Right kidney (tissue), 1 donor: ENCODE measurements around the gene ELAVL3.
"Not testable (repeated sequence)": the region's sequence is repeated elsewhere in the genome, so short reads cannot be mapped to it uniquely, and the experiment has no call there.

ENCODE experiments used
- DNase-seq: peaks from one replicate; pipeline ENCODE4 v3.0.0-alpha.2; 2016

The ELAVL3 gene

DNA sequence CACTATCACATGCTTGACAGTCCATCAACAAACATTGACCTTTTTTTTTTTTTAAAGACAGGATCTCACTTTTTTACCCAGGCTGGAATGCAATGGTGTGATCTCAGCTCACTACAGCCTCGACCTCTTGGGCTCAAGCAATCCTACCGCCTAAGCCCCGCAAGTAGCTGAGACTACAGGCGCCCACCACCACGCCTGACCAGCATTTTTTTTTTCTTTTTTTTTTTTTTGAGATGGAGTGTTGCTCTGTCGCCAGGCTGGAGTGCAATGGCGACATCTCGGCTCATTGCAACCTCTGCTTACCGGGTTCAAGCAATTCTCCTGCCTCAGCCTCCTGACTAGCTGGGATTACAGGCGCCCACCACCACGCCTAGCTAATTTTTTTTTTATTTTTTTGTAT, 21.9 kb downstream of the ELAVL3 start:
- DNase-seq = not testable (repeated sequence)

DNA sequence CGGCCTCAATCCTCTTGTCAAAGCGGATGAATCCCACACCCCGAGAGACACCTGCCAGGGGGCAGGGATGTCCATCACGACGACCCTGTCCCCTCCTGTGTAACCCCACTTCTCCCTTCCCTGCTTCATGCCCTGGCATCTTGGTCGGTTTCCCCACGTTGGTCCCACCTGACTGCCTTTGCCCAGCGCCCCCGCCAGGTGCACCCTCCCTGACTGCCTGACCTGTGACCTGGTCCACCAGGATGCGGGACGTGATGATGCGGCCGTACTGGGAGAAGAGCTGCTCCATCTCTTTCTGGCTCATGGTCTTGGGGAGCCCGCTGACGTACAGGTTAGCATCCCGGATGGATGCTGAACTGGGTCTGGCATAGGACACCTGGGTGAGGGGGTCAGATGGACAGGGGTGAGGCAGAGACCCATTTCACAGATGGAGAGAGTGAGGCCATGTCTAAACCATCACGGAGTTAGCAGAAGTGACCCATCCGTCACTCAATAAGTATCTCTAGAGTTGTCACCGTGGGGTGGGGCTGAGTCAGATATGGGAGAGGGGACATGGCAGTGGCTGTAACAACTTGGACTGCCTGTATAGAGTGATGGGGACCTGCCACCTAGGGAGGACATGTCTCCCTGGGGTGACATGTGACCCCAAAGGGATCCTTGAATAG, 22.5 kb downstream of the ELAVL3 start:
- DNase-seq = no peak

DNA sequence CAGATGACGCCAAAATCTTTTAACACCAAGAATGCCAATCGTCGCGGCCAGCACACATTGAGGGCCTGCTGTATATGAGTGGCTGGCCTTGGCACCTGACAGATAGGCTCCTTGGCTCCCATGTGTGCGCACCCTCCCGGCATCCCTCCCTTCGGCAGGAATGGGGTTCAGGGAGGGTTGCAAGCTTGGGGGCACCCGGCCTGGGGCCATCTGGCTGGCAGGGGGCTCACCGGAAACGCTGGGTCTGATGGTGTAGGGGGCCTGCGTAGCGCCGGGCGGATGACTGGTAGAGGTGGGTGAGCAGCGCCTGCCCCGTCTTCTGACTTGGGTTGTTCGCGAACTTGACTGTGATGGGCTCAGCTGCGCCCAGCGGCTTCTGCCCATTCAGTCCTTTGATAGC, 23.0 kb downstream of the ELAVL3 start:
- no peak for DNase-seq

DNA sequence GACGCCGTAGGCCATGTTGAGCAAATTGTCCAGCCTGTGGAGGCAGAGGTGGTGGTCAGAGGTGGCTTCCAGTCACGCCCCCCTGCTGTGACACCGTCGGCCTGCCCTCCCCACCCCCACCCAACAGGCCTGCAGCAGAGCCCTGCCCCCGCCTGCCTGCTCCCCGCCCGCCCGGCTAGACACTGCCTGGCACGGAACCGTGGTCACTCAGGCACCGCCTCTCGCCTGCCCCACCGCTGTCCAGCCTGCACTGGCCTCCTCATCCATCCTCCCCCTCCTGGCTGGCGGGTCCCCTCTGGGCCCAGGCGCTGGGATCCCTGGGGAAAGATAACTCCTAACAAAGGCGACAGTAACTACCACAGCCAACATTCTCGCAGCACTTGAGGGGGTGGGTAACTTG, 23.7 kb downstream of the ELAVL3 start:
- DNase-seq = no peak

DNA sequence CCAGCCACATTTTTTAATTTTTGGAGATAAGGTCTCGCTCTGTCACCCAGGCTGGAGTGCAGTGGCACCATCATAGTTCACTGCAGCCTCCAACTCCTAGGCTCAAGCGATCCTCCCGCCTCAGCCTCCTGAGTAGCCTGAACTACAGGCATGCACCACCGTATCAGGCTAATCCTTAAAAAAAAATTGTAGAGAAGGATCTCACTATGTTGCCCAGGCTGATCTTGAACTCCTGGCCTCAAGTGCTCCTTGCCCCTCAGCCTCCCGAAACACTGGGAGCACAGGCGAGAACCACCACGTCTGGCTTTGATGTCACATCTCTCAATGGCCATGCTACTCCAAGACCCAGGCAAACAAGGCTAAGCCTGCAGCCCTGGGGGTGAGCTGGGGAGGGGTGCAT, 24.2 kb downstream of the ELAVL3 start:
- DNase-seq = no peak

DNA sequence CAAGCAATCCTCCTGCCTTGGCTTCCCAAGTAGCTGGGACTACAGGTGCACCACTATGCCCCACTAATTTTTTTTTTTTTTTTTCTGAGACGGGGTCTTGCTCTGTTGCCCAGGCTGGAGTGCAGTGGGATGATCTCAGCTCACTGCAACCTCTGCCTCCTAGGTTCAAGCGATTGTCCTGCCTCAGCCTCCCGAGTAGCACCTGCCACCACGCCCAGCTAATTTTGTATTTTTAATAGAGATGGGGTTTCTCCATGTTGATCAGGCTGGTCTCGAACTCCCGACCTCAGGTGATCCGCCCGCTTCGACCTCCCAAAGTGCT, 25.7 kb downstream of the ELAVL3 start:
- DNase-seq = not testable (repeated sequence)

DNA sequence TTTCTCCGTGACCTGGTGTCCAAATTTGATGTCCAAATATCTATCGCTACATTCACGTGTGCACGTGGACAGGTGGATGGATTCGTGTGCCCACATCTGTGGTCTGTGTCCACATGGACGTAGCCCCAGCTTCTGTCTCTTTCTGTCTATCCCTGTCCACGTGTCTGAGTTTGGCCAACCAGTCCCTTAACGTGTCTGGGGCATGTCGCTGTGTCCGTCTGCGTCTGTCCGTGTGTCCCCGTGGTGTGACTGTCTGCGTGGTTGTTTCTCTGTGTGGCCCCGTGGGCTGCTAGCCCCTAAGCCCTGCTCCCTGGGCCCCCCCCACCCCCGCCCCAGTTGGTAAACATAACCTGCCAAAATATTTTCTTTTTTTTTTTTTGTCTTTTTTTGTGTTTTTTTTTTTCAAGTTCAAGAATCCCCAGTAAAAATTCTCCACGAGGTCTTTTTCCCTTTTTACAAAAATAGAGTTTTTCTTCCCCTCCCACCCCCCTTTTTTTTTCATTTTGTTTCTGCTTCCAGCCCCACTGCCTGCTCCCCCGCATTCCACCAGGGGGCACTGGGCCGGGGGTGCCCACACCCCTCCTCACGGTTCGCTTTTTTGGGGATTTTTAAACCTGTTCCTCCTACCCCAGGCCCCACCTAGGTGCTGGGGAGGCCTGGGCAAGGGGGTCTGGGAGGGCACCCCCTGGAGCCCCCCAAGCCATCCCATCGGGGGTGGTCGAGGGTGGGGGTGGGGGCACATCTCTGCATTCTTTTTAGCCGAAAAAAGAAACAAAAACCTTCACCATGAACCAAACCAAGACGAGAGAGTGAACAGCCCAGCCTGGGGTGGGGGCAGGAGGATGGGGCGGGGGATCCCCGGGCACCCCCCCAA, 27.1 kb downstream of the ELAVL3 start:
- no peak for DNase-seq

DNA sequence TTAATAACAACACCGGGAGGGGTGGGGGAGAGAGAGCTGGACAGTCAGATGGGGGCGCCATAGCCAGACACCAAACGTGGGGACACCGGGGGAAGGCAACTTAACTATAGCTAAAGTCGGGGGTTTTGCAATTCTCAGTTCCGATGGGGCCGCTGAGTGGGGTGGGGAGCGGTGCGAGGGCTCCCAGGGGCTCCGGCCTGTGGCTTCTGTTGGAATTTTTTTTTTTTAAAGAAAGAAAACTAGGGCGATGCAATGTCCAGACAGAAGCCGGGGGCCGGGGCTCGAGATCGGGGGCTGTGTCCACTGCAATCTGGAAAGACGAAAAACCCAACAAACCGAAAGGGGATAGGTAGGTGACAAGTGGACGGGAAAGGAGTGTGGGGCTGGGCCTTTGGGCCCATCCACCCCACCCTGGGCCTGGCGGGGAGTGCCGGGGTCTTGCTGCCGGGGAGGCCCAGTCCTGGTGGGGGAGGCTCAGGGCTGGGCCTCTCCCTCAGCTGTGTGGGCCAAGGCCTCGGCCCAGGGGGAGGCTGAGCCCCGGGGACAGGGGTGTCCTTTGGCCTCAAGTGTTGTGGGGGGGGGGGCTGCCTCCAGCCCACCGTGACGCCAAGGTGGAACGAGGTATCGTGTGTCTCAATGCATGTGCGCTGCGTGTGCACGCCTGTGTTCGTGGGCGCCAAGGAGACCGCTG, 28.1 kb downstream of the ELAVL3 start:
- DNase-seq = peak; percentile 41

DNA sequence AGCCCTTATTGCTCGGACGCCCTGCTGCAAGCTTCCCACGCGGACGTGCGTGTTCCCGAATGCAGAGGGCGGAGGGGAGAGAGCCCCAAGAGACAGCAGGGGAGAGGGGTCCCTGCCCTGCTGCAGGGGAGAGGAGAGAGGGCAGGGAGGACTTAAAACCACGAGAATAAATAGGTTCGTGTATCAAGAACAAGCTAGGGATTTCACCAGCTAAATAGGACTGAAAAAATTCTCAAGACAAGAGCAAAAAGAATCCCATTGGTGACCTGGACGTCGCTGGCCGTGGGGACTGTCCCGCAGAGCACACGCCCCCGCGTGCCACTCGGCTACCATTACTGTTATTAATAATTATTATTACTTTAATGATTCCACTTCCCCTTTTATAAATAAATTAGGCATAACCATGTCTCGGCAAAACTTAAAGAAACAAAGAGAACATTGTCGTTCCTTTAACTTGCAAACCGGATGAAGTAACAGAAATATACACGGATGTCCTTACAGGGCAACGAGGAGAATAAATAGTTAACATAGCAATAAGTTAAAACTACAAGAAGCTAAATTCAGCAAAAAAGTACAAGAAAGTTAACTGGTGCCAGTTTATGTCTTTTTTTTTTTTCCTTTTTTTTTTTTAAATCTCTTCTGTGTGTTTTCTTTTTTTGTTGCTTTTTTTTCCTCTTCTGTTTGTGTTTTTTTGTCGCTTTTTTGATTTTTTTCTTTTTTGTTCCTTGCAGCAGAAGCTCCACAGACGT, 28.8 kb downstream of the ELAVL3 start:
- DNase-seq = peak; percentile 54

DNA sequence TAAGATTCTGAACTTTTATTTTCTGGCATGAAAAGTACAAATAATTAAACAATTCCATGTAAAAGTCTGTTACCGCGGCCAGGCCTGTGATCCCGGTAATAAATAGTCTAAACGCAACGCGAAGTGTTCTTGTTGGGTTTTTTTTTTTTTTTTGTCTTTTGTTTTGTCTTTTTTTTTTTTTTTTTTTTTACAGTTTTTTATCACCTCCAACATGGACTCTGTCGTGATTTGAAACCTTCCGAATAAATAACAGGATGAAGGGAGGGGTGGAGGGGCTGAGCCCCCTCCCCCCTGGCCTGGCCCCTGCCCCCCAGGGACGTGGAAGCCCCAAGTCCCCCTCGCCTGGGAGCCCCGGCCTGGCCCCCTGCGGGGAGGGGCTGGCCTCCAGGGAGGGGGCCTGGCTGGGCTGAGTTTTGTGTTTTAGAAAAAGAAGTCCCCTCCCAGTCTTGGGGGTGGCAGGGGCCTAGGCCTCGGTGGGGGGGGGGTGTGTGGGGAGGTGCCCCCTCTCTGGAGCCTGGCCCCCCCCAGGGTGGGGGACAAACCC, 29.4 kb downstream of the ELAVL3 start:
- no peak for DNase-seq

DNA sequence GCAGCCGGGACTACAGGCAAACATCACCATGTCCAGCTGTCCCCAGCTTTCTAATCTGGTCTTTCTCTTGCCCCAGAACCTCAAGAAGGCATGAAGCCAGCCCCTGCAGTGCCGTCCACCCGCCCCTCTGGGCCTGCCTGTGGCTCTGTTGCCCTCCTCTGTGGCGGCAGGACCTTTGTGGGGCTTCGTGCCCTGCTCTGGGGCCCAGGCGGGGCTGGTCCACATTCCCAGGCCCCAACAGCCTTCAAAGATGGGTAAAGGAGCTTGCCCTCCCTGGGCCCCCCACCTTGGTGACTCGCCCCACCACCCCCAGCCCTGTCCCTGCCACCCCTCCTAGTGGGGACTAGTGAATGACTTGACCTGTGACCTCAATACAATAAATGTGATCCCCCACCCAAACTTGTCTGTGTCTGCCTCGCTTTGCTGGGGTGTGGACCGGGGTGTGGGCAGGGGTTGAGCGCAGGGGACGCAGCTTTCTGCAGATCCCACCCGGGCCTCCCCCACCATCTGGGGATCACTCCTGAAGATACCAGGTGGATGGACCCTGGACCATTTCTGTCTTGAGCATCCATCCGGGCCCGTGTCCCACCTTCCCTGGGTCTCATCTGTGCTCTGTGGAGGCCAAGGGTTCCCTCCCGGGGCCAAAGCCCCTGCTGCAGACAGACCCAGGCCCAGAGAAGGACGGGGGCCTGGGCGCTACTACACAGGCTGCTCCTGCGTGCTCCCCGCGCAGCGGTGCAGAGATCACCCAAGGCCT, 30.1 kb downstream of the ELAVL3 start:
- DNase-seq = no peak

DNA sequence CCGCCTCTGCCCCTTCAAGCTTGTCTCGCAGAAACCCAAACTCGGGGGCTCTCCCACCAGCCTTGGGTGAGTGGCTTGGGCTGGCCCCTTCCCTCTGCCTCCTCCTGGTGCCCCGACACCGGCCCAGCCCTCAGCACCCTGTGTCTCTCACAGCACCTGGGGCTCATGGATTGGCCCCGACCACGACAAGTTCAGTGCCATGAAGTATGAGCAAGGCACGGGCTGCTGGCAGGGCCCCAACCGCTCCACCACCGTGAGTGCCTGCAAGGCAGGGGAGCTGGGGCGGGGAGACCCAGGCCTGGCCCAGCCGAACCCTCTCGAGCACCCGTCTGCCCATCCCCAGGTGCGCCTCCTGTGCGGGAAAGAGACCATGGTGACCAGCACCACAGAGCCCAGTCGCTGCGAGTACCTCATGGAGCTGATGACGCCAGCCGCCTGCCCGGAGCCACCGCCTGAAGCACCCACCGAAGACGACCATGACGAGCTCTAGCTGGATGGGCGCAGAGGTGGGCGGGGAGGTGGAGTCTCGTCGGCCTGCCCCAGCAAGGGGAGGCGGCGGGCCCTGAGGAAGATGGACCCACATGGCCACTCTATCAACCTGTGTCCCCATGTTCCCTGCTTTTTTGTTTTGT, 31.8 kb downstream of the ELAVL3 start:
- DNase-seq = no peak

DNA sequence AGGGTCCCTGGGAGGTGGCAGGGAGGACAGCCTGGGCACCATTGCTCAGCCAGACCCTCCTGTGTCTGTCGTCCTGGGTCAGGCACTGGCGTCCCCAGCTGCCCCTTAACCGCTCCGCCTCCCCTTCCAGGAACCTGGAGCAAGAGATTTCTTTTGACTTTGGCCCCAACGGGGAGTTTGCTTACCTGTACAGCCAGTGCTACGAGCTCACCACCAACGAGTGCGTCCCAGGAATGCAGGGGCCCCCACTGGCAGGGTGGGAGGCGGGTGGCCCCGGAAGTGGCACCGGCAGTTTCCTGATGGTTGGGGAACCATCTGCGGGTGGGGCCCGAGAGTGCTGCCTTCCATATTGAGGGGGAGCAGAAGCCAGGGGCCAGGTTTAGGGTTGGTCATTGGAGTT, 32.4 kb downstream of the ELAVL3 start:
- no peak for DNase-seq

DNA sequence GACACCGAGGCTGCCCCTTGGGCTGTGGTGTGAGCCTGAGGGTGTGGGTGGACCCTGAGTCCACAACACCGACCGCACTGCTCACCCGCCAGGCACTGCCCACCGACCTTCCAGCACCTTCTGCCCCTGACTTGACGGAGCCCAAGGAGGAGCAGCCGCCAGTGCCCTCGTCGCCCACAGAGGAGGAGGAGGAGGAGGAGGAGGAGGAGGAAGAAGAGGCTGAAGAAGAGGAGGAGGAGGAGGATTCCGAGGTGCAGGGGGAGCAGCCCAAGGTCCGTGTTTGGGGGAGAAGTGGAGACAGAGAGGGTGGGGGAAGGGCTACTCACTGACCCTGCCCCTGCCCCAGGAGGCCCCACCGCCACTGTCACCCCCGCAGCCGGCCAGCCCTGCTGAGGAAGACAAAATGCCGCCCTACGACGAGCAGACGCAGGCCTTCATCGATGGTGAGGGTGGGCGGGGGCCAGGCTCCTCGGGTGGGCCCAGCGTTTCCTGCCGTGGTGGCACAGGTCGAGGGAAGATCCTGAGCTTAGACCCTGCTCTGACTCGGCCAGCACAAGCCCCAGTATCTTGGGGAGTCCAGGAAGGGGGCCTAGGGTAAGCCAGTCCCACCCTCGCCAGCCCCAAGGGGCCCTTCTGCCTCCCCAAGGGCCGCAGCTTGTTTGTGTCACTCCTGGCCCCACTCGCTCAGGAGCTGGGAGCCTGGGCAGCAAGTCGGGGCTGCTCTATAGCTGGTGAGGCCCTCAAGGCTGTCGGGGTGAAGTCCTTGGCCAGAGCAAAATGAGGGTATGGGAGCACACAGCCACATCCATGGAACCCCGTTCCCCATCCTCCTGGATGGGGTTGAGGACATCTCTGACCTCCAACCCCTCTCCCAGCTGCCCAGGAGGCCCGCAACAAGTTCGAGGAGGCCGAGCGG, 33.2 kb downstream of the ELAVL3 start:
- DNase-seq = no peak

DNA sequence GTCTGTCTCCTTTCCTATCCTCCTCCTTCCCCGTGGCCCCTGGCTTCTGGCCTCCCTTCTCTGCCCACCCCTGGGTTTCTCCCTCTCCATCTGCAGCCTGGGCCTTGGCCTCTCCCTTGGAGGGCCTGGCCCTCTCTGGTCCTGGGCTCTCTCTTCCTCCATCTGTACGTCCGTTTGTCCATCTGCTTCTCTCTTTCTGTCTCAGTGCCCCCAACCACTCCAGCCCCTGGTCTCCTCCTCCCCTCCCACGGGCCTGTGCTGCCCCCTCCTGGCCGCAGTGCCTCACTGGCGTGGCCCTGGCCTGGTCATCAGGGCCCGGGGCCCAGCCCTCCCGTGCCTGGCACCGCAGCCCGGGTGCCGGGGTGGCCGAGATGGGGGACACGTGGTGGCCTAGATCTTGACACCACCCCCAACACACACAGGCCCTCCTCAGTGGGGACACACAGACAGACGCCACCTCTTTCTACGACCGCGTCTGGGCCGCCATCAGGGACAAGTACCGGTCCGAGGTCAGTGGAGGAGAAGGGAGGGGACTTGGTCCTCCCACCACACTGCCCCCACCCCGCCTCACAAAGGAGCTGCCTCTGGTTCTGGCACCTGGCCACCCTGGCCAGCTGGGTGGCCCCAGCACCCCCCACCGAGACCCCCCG, 34.1 kb downstream of the ELAVL3 start:
- DNase-seq = peak; percentile 39

DNA sequence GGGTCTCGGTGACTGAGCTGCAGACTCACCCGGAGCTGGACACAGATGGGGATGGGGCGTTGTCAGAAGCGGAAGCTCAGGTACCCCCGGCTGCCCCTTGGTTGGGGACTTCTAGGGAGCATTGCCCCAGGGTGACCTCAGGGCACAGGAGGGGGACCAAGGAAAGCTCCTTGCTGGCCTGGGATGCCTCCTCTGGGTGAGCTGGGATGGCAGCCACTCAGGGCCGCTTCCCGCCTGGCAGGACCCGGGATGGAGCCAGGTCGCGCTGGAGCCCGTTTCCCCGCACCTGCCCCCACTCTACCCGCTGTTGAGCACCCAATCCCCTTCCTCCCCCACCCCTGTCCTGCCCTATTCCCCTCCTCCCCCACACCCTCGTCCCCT, 34.6 kb downstream of the ELAVL3 start:
- DNase-seq = no peak

DNA sequence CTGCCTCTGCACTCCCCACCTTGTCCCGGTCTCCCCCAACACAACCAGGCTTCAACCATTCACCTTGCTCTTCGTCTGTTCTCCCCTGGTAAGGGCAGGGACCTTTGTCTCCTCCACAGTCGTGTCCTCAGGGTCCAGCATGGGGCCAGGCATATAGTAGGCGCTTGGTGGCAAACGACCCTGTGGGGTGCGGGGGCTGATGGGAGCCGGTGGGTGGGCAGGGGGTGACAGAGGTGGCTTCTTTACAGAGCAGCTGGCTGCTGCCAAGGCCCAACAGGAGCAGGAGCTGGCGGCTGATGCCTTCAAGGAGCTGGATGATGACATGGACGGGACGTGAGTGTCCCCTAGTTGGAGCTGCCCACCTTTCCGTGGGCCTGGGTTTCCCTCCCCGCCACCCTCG, 35.7 kb downstream of the ELAVL3 start:
- DNase-seq = no peak

DNA sequence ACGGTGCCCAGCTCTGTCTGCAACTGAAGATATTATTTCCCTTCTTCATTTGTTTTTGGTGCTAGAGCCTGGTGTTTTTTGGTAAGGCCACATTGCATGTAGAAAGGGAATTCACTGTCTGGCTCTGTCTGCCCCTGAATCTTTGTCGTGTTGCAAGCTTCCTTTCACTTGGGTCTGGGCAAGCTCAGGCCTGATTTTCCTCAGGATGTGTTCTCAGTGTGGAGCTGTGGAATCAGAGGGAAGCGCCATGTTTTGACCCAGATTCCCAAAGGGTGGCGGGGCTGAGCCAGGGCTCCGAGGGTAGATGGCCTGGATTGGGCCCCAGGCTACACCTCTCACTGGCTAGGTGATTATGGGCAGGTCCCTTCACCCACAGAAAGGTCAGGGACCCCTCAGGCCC, 36.8 kb downstream of the ELAVL3 start:
- no peak for DNase-seq

DNA sequence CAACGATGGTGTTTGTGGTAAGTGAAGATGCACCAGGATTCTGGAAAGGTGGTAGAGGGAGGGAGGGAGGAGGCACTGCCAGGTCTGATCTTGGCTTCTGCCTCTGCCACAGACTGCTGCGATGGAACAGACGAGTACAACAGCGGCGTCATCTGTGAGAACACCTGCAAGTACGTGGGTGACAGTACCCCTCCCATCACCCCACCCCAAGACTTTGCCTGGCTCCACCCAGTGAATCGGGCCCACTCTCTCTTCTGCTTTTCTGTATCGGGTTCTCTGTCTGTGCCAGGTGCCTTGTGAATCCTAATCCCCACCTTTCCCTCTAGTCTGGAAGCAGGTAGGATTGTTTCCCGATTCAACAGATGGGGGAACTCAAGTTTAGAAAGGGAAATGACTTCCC, 42.9 kb downstream of the ELAVL3 start:
- DNase-seq = no peak
